ENCODE results near the gene LMBR1L. TPM values are rescaled to one million over a fixed set of nuclear protein-coding genes. Genes with fewer than 3 reads are reported as not detected.

Gene LMBR1L
- total and polyA plus RNA-seq, 10 of the 15 experiments (the other 5 are each of a cell fraction or from before 2014, with no cell fraction given): 2.1 to 42.6 (median 20.0) TPM

- TF ChIP-seq, protein P1, sequence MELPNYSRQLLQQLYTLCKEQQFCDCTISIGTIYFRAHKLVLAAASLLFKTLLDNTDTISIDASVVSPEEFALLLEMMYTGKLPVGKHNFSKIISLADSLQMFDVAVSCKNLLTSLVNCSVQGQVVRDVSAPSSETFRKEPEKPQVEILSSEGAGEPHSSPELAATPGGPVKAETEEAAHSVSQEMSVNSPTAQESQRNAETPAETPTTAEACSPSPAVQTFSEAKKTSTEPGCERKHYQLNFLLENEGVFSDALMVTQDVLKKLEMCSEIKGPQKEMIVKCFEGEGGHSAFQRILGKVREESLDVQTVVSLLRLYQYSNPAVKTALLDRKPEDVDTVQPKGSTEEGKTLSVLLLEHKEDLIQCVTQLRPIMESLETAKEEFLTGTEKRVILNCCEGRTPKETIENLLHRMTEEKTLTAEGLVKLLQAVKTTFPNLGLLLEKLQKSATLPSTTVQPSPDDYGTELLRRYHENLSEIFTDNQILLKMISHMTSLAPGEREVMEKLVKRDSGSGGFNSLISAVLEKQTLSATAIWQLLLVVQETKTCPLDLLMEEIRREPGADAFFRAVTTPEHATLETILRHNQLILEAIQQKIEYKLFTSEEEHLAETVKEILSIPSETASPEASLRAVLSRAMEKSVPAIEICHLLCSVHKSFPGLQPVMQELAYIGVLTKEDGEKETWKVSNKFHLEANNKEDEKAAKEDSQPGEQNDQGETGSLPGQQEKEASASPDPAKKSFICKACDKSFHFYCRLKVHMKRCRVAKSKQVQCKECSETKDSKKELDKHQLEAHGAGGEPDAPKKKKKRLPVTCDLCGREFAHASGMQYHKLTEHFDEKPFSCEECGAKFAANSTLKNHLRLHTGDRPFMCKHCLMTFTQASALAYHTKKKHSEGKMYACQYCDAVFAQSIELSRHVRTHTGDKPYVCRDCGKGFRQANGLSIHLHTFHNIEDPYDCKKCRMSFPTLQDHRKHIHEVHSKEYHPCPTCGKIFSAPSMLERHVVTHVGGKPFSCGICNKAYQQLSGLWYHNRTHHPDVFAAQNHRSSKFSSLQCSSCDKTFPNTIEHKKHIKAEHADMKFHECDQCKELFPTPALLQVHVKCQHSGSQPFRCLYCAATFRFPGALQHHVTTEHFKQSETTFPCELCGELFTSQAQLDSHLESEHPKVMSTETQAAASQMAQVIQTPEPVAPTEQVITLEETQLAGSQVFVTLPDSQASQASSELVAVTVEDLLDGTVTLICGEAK (IDR thresholded peaks at IDR 0.05; ENCODE audit: borderline replicate concordance): peak; percentile 77; the same call in 1 of the 2 replicates
- no peak; the same call in none of the 2 replicates for TF ChIP-seq ZNF207 (IDR thresholded peaks at IDR 0.05; ENCODE audit: borderline replicate concordance)
- no peak for TF ChIP-seq ASH2L (IDR thresholded peaks at IDR 0.05; ENCODE audit: borderline replicate concordance, low read depth)
- no peak for TF ChIP-seq ZNF274 (IDR thresholded peaks at IDR 0.05; ENCODE audit: insufficient read depth, insufficient read length)
- TF ChIP-seq, protein P2, sequence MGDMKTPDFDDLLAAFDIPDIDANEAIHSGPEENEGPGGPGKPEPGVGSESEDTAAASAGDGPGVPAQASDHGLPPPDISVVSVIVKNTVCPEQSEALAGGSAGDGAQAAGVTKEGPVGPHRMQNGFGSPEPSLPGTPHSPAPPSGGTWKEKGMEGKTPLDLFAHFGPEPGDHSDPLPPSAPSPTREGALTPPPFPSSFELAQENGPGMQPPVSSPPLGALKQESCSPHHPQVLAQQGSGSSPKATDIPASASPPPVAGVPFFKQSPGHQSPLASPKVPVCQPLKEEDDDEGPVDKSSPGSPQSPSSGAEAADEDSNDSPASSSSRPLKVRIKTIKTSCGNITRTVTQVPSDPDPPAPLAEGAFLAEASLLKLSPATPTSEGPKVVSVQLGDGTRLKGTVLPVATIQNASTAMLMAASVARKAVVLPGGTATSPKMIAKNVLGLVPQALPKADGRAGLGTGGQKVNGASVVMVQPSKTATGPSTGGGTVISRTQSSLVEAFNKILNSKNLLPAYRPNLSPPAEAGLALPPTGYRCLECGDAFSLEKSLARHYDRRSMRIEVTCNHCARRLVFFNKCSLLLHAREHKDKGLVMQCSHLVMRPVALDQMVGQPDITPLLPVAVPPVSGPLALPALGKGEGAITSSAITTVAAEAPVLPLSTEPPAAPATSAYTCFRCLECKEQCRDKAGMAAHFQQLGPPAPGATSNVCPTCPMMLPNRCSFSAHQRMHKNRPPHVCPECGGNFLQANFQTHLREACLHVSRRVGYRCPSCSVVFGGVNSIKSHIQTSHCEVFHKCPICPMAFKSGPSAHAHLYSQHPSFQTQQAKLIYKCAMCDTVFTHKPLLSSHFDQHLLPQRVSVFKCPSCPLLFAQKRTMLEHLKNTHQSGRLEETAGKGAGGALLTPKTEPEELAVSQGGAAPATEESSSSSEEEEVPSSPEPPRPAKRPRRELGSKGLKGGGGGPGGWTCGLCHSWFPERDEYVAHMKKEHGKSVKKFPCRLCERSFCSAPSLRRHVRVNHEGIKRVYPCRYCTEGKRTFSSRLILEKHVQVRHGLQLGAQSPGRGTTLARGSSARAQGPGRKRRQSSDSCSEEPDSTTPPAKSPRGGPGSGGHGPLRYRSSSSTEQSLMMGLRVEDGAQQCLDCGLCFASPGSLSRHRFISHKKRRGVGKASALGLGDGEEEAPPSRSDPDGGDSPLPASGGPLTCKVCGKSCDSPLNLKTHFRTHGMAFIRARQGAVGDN (IDR thresholded peaks at IDR 0.05): peak; percentile 47
- peak; percentile 91 for TF ChIP-seq LARP7 (IDR thresholded peaks at IDR 0.05)
- peak; percentile 68 for TF ChIP-seq GABPA (IDR thresholded peaks at IDR 0.05; ENCODE audit: low read depth)
- no peak for TF ChIP-seq EZH2 (IDR thresholded peaks at IDR 0.05; ENCODE audit: borderline replicate concordance, control insufficient read depth, low read depth, low read length)
- TF ChIP-seq CBFB (IDR thresholded peaks at IDR 0.05; ENCODE audit: low read depth): no peak; the same call in 1 of the 2 replicates
- TF ChIP-seq EP300 (IDR thresholded peaks at IDR 0.05; ENCODE audit: borderline replicate concordance in 1 of 2, control insufficient read depth in 1 of 2, low read depth in 2 of 2, low read length in 2 of 2): peak in 1 of 2 experiments; percentile 24; a peak in 1 of 4 replicates
- TF ChIP-seq NR2C1 (IDR thresholded peaks at IDR 0.05): no peak
- TF ChIP-seq JUNB (IDR thresholded peaks at IDR 0.05): no peak; the same call in 1 of the 2 replicates
- TF ChIP-seq, protein P3, sequence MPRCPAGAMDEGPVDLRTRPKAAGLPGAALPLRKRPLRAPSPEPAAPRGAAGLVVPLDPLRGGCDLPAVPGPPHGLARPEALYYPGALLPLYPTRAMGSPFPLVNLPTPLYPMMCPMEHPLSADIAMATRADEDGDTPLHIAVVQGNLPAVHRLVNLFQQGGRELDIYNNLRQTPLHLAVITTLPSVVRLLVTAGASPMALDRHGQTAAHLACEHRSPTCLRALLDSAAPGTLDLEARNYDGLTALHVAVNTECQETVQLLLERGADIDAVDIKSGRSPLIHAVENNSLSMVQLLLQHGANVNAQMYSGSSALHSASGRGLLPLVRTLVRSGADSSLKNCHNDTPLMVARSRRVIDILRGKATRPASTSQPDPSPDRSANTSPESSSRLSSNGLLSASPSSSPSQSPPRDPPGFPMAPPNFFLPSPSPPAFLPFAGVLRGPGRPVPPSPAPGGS (IDR thresholded peaks at IDR 0.05; ENCODE audit: borderline replicate concordance, insufficient read depth, low read depth, low read length, poor library complexity, severe bottlenecking): no peak
- TF ChIP-seq NFXL1 (IDR thresholded peaks at IDR 0.05; ENCODE audit: borderline replicate concordance): no peak
- no peak for TF ChIP-seq ZZZ3 (IDR thresholded peaks at IDR 0.05; ENCODE audit: control insufficient read depth, insufficient read length, low read depth)
Measured at GRCh38 chr12:49130151-49131050, 19.8 kb upstream of the LMBR1L start (continued).

Measured in GM12878 (cell line).